HEK293T (cell line): ENCODE data around the gene TMEM115.

Experiments
- CTCF ChIA-PET: fragments of 350-600 bp; formaldehyde crosslinking; extraction: SDS; loops from one replicate; lab custom pipeline; 2021; ENCODE audit warnings: antibody characterized with exemption, inconsistent platforms; lab: Yijun Ruan, JAX
- POLR2A ChIA-PET: fragments of 350-600 bp; formaldehyde crosslinking; extraction: SDS; loops from one replicate; lab custom pipeline; 2020; ENCODE audit warnings: antibody characterized with exemption, inconsistent platforms; lab: Yijun Ruan, JAX
- DNase-seq: peaks from one replicate; pipeline ENCODE4 v3.0.0; 2012; ENCODE audit warnings: mixed read lengths; ENCODE audit errors: extremely low spot score
- ARNT ChIP-seq: fragments of 450-650 bp; IDR thresholded peaks from 2 replicates; pipeline ENCODE4 v1.6.1; 2017; ENCODE audit warnings: mild to moderate bottlenecking
- BHLHE40 ChIP-seq: fragments of 450-650 bp; IDR thresholded peaks from 2 replicates; pipeline ENCODE4 v1.6.1; 2016; ENCODE audit warnings: mild to moderate bottlenecking, moderate library complexity, borderline replicate concordance
- CTBP1 ChIP-seq: fragments of 450-650 bp; IDR thresholded peaks from 2 replicates; pipeline ENCODE4 v1.6.1; 2016; ENCODE audit warnings: borderline replicate concordance
- ELF4 ChIP-seq: fragments of 450-650 bp; IDR thresholded peaks from 2 replicates; pipeline ENCODE4 v1.6.1; 2017; ENCODE audit warnings: antibody characterized with exemption
- FOXA1 ChIP-seq: fragments of 450-650 bp; IDR thresholded peaks from 2 replicates; pipeline ENCODE4 v1.6.1; 2016; ENCODE audit warnings: mild to moderate bottlenecking
- FOXK2 ChIP-seq: fragments of 450-650 bp; IDR thresholded peaks from 2 replicates; pipeline ENCODE4 v1.6.1; 2016; ENCODE audit warnings: mild to moderate bottlenecking
- FOXM1 ChIP-seq: fragments of 450-650 bp; IDR thresholded peaks from 2 replicates; pipeline ENCODE4 v1.6.1; 2017; ENCODE audit warnings: mild to moderate bottlenecking, borderline replicate concordance
- HDGF ChIP-seq: fragments of 450-650 bp; IDR thresholded peaks from 2 replicates; pipeline ENCODE4 v1.6.1; 2017; ENCODE audit warnings: antibody characterized with exemption, borderline replicate concordance
- L3MBTL2 ChIP-seq: fragments of 450-650 bp; conservative IDR thresholded peaks from 2 replicates; pipeline ENCODE4 v1.6.1; 2016; ENCODE audit warnings: mild to moderate bottlenecking
- LEF1 ChIP-seq: fragments of 450-650 bp; IDR thresholded peaks from 2 replicates; pipeline ENCODE4 v1.6.1; 2017; ENCODE audit warnings: mild to moderate bottlenecking, borderline replicate concordance
- NFRKB ChIP-seq: fragments of 450-650 bp; IDR thresholded peaks from 2 replicates; pipeline ENCODE4 v1.6.1; 2016; ENCODE audit warnings: mild to moderate bottlenecking, moderate library complexity
- SP1 ChIP-seq: fragments of 450-650 bp; IDR thresholded peaks from 2 replicates; pipeline ENCODE4 v1.6.1; 2017
- SUZ12 ChIP-seq: fragments of 450-650 bp; IDR thresholded peaks from 2 replicates; pipeline ENCODE4 v1.6.1; 2016; ENCODE audit warnings: mild to moderate bottlenecking
- TARDBP ChIP-seq: fragments of 450-650 bp; IDR thresholded peaks from 2 replicates; pipeline ENCODE4 v1.6.1; 2016
- ZNF384 ChIP-seq: fragments of 450-650 bp; IDR thresholded peaks from 2 replicates; pipeline ENCODE4 v1.6.1; 2016
- TF ChIP-seq, protein P1 (sequence below): fragments of 450-650 bp; IDR thresholded peaks from 2 replicates; pipeline ENCODE4 v1.6.1; 2016

The TMEM115 gene

DNA sequence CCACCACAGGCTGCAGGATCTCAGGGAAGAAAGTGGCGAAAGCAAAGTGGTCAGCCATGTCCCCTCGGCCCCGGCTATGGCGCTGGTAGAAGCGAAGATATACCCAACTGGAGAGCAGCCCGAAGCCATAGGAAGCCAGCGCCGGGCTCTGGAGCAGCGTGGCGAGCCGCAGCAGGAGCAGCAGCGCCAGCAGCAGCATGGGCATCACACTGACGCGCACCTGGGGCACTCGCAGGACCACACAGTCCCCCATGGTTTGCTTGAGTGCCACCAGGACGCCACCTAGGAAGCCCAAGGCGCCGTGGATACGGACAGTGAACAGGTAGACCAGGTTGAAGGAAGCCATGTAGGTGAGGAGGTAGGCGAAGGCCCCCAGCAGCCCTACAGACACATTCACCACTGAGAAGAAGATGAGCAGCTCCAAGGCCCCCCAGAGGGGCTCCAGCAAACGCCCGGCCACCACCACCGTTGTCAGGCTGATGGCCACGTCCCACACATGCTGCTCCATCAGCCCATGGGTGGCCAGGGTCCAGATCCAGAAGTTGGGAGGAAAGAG, 888 bp downstream of the TMEM115 start:
- POLR2A ChIA-PET, result interaction anchor here (1.4 kb wide), 1 partner anchor 21 kb away, joined by 3 read pairs; no protein-coding TSS in a partner anchor
- CTCF ChIA-PET, result no interaction called here

DNA sequence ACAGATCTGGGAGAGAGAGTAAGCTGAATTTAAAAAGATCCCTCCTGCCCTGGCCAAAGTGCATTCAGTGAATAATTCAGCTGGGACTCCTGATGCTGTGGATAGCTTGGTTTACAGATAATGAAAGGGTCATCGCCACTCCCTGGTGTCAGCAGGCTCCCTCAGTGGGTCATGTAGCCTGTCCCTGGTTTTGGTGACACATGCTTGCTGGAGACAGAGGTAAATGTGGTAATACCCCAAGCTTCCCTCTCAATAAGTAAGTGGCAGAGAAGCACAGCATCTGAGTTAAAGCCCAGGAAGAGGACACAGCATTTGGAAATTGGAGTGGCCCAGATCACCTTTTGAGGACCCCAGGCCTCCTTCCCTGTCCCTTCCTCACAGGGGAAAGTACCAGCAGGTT, 1.8 kb downstream of the TMEM115 start:
- ChIA-PET CTCF (interaction anchor here (1.3 kb wide), 1 partner anchor 185 kb away, joined by 3 read pairs; no protein-coding TSS in a partner anchor), POLR2A (interaction anchor here (0.7 to 2.3 kb wide), 4 partner anchors 8 to 62 kb away, joined by 3 to 19 read pairs (median 3); partner anchors contain the start of gene TUSC2)
- TF ChIP-seq LEF1 (no peak), HDGF (no peak)
- no peak for DNase-seq

More for the DNA sequence above, 888 bp downstream of the TMEM115 start:
- no peak for DNase-seq
- no peak for TF ChIP-seq FOXA1
- TF ChIP-seq NFRKB, result no peak
- no peak for TF ChIP-seq FOXK2
- no peak for TF ChIP-seq BHLHE40
- TF ChIP-seq SUZ12, result no peak
- TF ChIP-seq L3MBTL2, result no peak
- no peak for TF ChIP-seq SP1
- no peak for TF ChIP-seq HDGF
- TF ChIP-seq CTBP1, result no peak
- no peak for TF ChIP-seq LEF1
- TF ChIP-seq TARDBP, result no peak
- no peak for TF ChIP-seq FOXM1
- no peak for TF ChIP-seq ZNF384
- TF ChIP-seq, protein P1, sequence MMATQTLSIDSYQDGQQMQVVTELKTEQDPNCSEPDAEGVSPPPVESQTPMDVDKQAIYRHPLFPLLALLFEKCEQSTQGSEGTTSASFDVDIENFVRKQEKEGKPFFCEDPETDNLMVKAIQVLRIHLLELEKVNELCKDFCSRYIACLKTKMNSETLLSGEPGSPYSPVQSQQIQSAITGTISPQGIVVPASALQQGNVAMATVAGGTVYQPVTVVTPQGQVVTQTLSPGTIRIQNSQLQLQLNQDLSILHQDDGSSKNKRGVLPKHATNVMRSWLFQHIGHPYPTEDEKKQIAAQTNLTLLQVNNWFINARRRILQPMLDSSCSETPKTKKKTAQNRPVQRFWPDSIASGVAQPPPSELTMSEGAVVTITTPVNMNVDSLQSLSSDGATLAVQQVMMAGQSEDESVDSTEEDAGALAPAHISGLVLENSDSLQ, result no peak
- TF ChIP-seq ARNT, result no peak
- TF ChIP-seq ELF4, result no peak

DNA sequence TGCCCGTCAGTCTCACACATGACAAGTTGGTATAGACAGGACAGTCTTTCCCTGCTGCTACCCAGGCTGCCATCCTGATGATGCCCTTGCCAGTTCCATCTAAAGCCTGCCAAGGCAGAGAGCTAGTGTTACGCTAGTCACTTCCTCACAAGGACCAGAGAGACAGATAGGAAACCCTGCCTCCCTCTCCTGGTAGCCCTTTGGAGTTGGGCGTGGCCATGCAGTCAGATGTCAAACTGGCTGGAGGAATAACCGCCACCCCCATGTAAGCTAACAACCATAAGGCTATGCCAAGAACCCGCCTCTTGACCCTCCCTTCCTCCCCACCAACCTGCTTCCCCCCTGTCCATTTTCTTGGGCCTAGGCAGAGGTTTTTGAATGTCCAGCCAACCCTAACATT, 2.8 kb downstream of the TMEM115 start:
- DNase-seq, result no peak
- POLR2A ChIA-PET, result interaction anchor here (1.3 to 2.3 kb wide), 2 partner anchors 20 to 28 kb away, joined by 3 to 19 read pairs; partner anchors contain the start of gene TUSC2
- TF ChIP-seq ARNT (no peak), SUZ12 (no peak), FOXM1 (no peak), TARDBP (no peak), FOXK2 (no peak), L3MBTL2 (no peak), HDGF (no peak), FOXA1 (no peak), SP1 (no peak), ELF4 (no peak), BHLHE40 (no peak), ZNF384 (no peak), NFRKB (no peak), CTBP1 (no peak), LEF1 (no peak)
- TF ChIP-seq, protein P1, result no peak
- CTCF ChIA-PET, result interaction anchor here (1.3 kb wide), 1 partner anchor 186 kb away, joined by 3 read pairs; no protein-coding TSS in a partner anchor

DNA sequence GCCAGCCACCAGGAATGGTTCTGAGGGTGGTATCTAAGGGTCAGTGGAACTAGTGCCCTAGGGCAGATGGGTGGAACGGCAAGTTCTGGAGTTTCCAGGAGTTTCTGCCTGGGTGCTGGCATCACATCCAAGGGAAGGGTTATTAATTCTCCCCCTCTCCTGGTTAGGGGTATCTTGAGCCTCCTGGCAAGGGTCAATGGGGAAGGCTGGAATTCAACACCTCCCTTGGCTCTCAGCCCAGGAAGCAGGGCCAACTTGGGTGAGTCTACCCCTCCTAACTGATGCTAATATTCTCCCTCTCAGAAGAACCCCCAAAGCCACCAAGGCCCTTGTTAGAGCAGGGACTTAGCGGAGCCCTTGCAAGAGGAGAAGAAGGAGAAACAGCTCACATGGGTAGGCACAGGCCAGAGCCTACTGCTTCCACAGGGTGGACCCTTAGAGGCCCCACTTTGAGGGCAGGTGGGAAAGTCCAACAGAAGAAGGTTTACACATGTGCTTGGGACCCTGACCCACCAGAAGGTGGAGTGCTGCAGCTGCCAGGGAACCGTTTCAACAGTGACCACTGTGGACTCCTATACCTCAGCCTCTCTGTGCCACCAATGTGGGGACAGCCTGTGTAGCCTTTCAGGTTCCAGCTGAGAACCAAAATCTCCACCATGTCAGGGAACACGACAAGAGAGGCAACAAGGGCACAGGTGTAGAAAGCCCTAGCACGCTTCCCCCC, 3.3 kb downstream of the TMEM115 start:
- CTCF ChIA-PET, result interaction anchor here (1.3 kb wide), 1 partner anchor 186 kb away, joined by 3 read pairs; no protein-coding TSS in a partner anchor
- POLR2A ChIA-PET, result interaction anchor here (2.3 kb wide), 1 partner anchor 19 kb away, joined by 19 read pairs; no protein-coding TSS in a partner anchor
- no peak for DNase-seq
- no peak for TF ChIP-seq SP1
- no peak for TF ChIP-seq ARNT

DNA sequence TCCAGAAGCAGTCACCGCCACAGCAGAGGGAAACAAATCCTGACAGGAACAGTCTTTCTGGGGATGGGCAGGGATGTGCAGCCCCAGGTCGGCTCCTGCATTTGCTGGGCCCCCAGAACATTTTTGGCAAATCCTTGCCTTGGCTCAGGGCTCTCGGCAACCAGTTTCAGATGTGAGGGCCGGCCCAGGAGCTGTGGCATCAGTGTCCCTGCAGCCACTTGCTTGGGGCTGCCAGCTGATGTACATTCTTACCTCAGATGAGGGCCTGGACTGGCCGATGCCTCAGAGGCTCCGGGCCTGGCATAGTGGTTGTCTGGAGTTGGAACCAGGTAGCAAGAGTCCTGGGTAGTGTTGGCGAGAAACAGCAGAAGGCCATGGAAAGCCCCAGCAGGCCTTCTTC, 4.5 kb downstream of the TMEM115 start:
- no peak for DNase-seq
- ChIA-PET POLR2A (interaction anchor here (8.2 kb wide), 1 partner anchor 17 kb away, joined by 119 read pairs; no protein-coding TSS in a partner anchor), CTCF (interaction anchor here (1.0 kb wide), 1 partner anchor 17 kb away, joined by 3 read pairs; no protein-coding TSS in a partner anchor)
- no peak for TF ChIP-seq TARDBP
- no peak for TF ChIP-seq SP1
- no peak for TF ChIP-seq HDGF
- no peak for TF ChIP-seq ELF4
- no peak for TF ChIP-seq ZNF384
- TF ChIP-seq BHLHE40, result no peak
- no peak for TF ChIP-seq FOXA1
- TF ChIP-seq CTBP1, result no peak
- no peak for TF ChIP-seq FOXM1
- TF ChIP-seq ARNT, result no peak
- no peak for TF ChIP-seq SUZ12

DNA sequence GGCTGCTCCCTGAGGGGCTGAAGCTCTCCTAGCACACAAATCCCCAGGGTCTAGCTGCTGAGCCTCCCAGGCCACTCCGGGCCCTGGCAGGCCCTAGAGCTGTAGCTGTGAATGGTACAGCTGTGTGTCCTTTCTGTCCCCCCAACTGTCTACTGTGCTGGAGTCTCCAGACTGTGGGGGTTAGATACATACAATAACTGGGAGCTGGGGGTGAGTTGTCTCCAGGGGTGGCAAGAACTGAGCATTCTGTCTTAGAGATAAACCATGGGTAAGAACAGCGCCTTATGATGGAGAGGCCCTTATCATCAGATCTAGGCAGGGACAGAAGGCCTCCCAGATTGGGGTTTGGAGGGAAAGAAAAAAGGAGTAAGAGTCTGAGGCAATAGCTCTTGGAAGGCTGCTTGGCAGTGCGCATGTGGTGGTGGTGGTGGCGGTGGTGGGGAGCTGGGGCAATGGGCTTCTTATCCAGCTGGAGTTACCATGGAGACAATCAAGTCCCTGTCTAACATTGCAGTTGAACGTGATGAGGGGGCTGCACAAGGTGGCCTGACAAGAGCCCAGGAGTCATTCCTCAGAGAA, 5.0 kb downstream of the TMEM115 start:
- no peak for TF ChIP-seq ARNT
- TF ChIP-seq TARDBP, result no peak
- TF ChIP-seq HDGF, result no peak
- TF ChIP-seq BHLHE40, result no peak
- TF ChIP-seq ZNF384, result no peak
- TF ChIP-seq FOXA1, result no peak
- TF ChIP-seq SP1, result no peak
- no peak for TF ChIP-seq FOXM1
- no peak for TF ChIP-seq NFRKB
- no peak for TF ChIP-seq L3MBTL2
- no peak for TF ChIP-seq LEF1
- TF ChIP-seq ELF4, result no peak
- ChIA-PET CTCF (interaction anchor here (0.6 to 1.0 kb wide), 3 partner anchors 9 to 22 kb away, joined by 3 read pairs; no protein-coding TSS in a partner anchor), POLR2A (interaction anchor here (1.0 to 8.2 kb wide), 5 partner anchors 11 to 26 kb away, joined by 3 to 119 read pairs (median 5); partner anchors contain the start of gene TUSC2)
- no peak for DNase-seq
